GM21360 (cell line): Measurements from ENCODE around the gene COX8C.

ENCODE experiments used
- ATAC-seq: cut with Tn5 transposase; IDR thresholded peaks from one replicate; pipeline ENCODE4 v1.9.1; 2021; ENCODE audit warnings: mild to moderate bottlenecking, moderate library complexity; ENCODE audit not compliant: unreplicated experiment

The COX8C gene, protein sequence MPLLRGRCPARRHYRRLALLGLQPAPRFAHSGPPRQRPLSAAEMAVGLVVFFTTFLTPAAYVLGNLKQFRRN

DNA sequence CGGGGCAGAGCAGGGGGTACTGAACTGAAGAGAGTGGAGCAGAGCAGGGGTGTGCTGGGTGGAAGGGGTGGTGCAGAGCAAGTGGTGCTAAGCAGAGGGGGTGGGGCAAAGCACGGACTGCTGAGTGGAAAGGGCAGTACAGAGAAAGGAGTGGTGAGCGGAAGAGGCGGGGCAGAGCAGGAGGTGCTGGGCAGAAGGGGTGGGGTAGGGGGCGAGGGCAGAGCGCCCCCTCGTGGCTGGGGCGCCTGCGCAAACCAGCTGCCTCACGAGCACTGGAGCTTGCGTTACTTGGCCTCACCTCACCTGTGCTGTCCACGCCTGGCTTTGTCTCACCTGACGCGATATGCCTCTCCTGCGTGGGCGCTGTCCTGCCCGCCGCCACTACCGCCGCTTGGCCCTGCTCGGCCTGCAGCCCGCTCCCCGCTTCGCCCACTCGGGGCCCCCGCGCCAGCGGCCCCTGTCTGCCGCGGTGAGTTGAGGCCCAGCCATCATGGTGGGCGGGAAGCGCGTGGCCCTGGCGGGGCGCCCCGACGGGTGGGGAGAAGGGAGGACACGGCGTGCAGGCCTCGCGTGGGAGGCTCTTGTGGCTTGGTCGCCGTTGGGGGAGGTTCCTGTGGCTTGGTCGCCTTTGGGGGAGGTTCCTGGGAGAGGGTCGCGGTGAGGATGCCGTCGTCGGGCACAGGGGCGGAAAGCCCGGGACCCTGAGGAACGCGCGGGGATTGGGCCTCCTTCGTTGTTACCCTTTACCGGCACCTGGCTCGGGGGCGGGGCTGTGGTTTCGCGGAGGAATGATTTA lies at the start of gene COX8C:
COX8C (plus strand) TSS at position 257 of the 796 bp plus-strand sequence; CDS start at position 344, 87 bp downstream.
- no peak for ATAC-seq

GRCh38 chr14:93299416-93299815 lies 47.6 kb upstream of the COX8C start:
- no peak for ATAC-seq

DNA sequence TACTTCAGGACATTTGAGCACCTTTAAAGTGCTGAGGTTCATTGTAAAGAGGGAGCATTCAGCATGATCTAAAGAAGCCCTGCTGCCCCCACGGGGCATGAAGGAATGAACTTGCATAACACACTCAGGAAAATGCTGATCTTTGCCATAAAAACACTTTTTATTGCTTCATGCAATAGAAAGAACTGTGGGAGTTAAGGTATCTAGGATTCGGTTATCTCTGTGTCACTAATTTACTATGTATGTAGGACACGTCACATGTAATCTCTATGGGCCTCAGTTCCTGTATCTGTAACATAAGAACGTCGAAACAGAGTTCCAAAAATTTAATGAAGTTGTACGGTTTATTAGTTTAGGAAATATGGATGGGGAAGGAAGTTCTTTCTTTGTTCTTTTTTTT lies 47.1 kb upstream of the COX8C start:
- no peak for ATAC-seq

DNA sequence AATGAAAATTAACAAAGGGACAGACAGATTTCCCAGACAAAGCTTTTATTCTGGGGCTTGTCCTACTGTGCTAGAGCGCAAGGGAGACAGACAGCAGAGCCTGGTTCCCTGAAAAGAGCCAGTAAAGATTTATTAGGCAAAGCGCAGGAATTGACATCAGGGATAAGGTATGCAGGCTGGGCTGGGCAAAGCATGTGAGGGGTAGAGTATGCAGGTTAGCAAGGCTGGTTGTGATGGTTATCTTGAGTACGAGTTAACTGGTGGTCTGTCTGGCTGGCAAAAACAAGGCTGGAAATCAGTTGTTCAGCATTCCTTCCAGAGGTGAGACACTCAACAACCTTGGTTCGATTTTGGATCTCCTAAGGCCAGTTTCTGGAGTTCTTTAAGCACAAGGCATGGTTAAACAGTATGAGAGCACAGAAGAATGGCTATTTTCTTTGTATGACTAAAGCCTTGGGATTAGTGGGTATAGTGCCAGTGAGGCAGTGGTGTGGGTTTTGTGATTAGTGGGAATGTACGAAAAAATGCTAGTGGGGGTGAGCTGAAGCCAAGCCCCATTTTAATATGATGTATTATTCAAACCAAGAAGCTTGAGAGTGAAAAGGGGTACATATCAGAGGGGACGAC lies 45.0 kb upstream of the COX8C start:
- no peak for ATAC-seq

DNA sequence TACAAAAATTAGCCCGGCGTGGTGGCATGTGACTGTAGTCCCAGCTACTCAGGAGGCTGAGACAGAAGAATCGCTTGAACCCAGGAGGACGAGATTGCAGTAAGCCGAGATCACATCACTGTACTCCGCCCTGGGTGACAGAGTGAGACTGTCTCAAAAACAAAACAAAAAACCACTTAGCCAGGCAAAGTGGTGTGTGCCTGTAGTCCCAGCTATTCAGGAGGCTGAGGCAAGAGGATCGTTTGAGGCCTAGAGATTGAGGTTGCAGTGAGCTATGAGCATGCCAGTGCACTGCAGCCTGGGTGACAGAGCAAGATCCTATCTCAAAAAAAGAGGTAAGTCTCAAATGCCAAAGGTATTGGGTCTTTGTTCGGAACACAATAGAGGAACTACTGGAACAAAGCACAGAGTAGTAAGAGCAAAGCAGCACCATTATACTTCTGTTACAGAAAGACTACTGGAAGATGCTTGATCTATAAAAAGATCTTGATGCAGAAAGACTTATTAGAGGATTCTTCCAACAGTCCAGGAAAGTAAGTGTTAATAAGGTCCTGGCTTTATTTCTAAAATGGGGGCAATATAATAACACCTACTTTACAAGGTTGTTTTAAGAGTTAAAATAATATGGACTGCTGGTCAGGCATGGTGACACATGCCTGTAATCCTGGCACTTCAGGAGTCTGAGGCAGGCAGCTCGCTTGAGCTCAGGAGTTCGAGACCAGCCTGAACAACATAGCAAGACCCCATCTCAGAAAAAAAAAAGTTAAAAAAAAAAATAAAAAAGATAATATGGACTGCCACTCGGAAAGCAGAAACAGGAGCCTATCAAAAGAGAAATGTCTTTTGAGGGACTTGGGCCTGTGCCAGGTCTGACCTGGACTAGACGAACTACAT lies 44.0 kb upstream of the COX8C start:
- no peak for ATAC-seq

GRCh38 chr14:93303659-93304058 lies 43.3 kb upstream of the COX8C start:
- ATAC-seq: no peak

GRCh38 chr14:93304771-93305170 lies 42.2 kb upstream of the COX8C start:
- no peak for ATAC-seq

DNA sequence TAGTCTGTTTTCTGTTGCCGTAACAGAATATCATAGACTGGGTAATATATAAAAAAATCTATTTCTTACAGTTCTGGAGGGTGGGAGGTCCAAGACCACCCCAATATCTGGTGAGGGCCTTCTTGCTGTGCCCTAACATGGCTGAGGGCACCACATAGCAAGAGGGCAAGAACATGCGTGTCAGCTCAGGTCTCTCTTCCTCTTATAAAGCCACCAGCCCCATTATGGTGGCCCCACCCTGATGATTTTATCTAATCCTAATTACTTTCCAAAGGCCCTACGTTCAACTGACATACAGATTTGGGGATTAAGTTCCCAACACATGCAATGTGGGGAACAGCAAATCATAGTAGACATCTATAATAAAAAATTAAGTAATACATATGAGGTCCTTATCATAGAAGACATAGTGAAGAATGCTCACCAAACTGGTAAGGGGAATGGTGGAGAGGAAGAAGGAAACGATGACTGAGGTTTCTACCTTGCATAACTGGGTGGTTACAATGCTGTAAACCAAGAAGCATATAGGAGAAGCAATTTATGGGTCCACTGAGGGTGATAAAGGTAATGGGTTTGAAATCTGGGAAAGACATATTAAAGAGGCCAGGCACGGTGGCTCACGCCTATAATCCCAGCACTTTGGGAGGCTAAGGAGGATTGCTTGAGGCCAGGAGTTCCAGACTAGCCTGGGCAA lies 41.1 kb upstream of the COX8C start:
- no peak for ATAC-seq

GRCh38 chr14:93306812-93307211 lies 40.2 kb upstream of the COX8C start:
- ATAC-seq: no peak

GRCh38 chr14:93308686-93309345 lies 38.2 kb upstream of the COX8C start:
- no peak for ATAC-seq

DNA sequence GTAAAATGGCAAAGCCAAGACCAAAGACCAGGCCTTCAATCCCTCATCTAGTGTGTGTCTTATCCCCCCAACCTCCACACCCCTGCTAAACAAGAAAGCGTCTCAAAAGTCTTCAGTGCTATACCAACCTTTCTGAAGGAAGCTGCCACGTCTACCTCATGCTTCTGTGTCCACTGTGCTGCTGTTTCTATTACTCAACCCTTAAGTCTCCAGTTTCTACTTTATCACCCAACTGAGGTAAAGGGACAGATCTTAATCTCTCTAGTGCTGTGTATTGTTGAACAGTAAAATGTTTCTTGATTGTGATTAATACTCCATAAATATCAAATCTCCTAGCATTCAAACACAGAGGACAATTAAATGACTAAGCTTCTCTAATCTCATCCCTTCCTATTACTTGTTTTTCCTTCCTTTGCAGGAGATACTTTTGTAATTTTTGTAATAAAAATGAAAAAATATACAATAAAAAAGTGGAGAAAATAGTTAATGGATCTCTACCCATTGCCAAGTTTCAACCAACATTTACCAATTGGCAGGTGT lies 37.5 kb upstream of the COX8C start:
- ATAC-seq: no peak

DNA sequence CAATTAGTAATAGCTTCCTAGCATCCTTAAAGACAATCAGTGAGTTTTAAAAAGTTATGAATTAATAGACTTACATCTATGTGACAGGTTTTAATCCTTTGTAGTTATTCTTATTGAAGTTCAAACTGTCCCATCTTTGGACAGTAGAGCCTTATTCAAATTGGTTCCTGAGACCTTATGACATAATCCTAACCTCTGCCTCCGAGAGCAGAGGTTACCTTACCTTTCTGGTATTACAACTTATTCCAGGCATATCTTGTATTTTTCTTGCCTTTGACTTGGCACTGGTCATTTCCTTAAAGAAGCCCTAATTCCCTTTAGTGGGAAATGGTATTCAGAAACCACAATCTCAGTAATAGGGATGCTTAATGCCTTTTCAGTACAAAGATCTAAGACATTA lies 35.9 kb upstream of the COX8C start:
- no peak for ATAC-seq

GRCh38 chr14:93315575-93315974 lies 31.4 kb upstream of the COX8C start:
- no peak for ATAC-seq

DNA sequence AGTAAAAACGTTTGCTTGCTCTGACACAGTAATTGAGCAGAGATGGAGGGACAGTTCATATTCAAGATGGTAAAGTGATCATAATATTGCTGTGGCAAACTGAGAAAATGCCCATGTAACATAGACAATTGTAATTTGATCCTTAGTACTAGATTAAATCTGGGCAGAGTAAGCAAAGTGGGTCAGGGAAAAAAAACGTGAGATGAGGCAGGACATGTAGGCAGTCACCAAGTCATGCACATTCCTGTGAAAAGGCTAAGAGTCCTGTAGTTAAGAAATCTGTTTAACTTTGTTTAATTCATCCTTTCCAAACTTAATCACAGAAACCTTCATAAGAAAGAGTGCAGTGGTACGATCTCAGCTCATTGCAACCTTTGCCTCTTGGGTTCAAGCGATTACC lies 30.3 kb upstream of the COX8C start:
- no peak for ATAC-seq

- ATAC-seq: no peak
These were observed 29.6 kb upstream of the COX8C start for GRCh38 chr14:93317210-93317874.

DNA sequence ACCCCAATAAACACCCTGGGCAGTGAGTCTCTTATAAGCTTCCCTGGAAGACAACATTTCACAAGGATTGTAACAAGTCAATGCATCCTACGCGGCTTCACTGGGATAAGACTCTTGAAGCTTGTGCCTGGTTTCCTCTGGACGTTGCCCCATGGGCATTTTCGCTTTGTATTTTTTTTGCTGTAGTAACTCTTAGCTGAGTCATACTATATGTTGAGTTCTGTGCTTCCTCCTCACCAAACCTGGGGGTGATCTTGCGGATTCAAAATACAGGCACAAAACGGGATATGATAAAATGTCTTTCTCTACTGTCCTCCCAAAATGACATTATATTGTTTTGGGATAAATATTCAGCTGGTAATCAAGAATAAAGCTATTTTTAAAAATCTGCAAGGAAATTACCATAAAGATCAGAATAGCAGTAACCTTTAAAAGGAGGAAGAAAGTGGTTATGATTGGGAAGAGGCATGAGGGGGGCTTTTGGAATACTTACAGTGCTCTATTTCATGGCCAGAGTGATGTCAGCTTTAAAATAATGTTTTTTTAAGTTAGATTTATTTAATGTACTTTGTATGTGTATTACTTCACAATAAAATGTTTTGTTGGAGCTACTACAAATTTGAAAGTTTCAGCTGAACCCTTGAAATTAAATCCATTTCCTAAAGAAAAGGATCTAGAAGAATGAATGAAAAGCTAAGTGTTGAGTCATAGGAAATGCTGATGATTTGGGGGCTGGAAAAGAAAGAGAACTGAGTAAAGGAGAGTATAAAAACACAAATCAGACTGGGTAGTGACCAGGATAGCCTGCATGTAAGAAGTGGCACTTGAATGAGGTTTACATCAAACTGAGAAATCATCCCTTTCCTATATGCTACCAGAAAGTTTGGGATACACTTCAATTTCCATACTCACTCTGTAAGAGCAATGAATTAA lies 28.8 kb upstream of the COX8C start:
- ATAC-seq: no peak

DNA sequence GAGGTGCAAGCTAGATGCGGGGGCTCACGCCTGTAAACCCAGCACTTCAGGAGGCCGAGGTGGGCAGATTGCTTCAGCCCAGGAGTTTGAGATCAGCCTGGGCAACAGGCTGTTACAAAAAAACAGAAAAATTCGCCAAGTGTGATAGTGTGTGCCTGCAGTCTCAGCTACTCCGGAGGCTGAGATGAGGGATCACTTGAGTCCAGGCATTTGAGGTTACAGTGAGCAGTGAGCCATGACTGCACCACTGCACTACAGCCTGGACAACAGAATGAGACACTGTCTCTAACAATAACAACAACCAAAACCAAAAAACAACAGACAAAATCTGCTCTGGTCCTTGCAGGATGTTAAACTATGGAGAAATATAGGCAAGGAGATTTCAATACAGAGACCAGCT lies 28.1 kb upstream of the COX8C start:
- ATAC-seq: no peak

GRCh38 chr14:93319494-93319893 lies 27.5 kb upstream of the COX8C start:
- ATAC-seq: no peak
